ENCODE measurements around the gene SCIN.

GRCh38 chr7:12640299-12641096 is 70.0 kb downstream of the SCIN start:
- no peak for TF ChIP-seq CTCF (IDR thresholded peaks at IDR 0.05; ENCODE audit: borderline replicate concordance, extremely low read depth, low read length, poor library complexity, severe bottlenecking)
- TF ChIP-seq EZH2 (IDR thresholded peaks at IDR 0.05; ENCODE audit: borderline replicate concordance, low read depth, low read length, severe bottlenecking): no peak

Data from DND-41 (cell line).